IMR-90 (cell line): Measurements from ENCODE around the gene ANKK1. TPM values are rescaled to one million over a fixed set of nuclear protein-coding genes. Genes with fewer than 3 reads are reported as not detected.

ENCODE experiments used
- ATAC-seq: fragments of 200-7000 bp; cut with Tn5 transposase; 2 replicates; pipeline ENCODE4 v1.9.1; 2020; ENCODE audit warnings: low read depth, mild to moderate bottlenecking, moderate library complexity
- BruUV-seq: library from RNA; stranded (reverse); fragments of 400-500 nt; replicated peaks from 2 replicates; lab custom pipeline; 2021; lab: Mats Ljungman, UMichigan
- CTCF ChIA-PET: fragments of 300-600 bp; formaldehyde crosslinking; extraction: SDS; loops from one replicate; lab custom pipeline; 2021; ENCODE audit warnings: antibody characterized with exemption; lab: Yijun Ruan, JAX
- POLR2A ChIA-PET: fragments of 300-600 bp; sonication (Branson Sonifier 250); formaldehyde crosslinking; loops from one replicate; lab custom pipeline; 2022; ENCODE audit warnings: antibody characterized with exemption; ENCODE audit not compliant: unreplicated experiment; lab: Charles Lee
- DNase-seq: peaks from one replicate; pipeline ENCODE4 v3.0.0; 2013
- H2AFZ ChIP-seq: replicated peaks from 2 replicates; pipeline ENCODE3; 2013; ENCODE audit warnings: low read length, mild to moderate bottlenecking; ENCODE audit not compliant: poor library complexity
- H2AK5ac ChIP-seq: 2 replicates; pipeline ENCODE4 v1.6.1; 2013; ENCODE audit warnings: low read depth, low read length, inconsistent platforms
- H2AK9ac ChIP-seq: replicated peaks from 2 replicates; pipeline ENCODE3; 2013; ENCODE audit warnings: mild to moderate bottlenecking, low read depth, low read length, moderate library complexity; ENCODE audit not compliant: poor library complexity
- H2BK120ac ChIP-seq: 2 replicates; pipeline ENCODE4 v1.6.1; 2013; ENCODE audit warnings: low read depth, low read length, inconsistent platforms
- H2BK15ac ChIP-seq: 3 replicates; pipeline ENCODE4 v1.6.1; 2013; ENCODE audit warnings: low read depth, low read length, inconsistent platforms
- H2BK20ac ChIP-seq: 2 replicates; pipeline ENCODE4 v1.6.1; 2013; ENCODE audit warnings: low read depth, mild to moderate bottlenecking, inconsistent platforms, low read length, moderate library complexity
- H2BK5ac ChIP-seq: 2 replicates; pipeline ENCODE4 v1.6.1; 2013; ENCODE audit warnings: mild to moderate bottlenecking, low read depth, low read length, inconsistent platforms; ENCODE audit not compliant: poor library complexity, severe bottlenecking
- H3K14ac ChIP-seq: replicated peaks from 2 replicates; pipeline ENCODE4 v1.6.1; 2013; ENCODE audit warnings: low read depth, low read length, inconsistent platforms
- H3K18ac ChIP-seq: 2 replicates; pipeline ENCODE4 v1.6.1; 2013; ENCODE audit warnings: low read depth, low read length, control low read depth
- H3K23ac ChIP-seq: 2 replicates; pipeline ENCODE4 v1.6.1; 2013; ENCODE audit warnings: low read depth, low read length, inconsistent platforms
- H3K27ac ChIP-seq: 2 replicates; pipeline ENCODE4 v1.5.1; 2013; ENCODE audit warnings: mild to moderate bottlenecking, control low read depth, low read length; ENCODE audit not compliant: insufficient read depth
- H3K27me3 ChIP-seq: 2 replicates; pipeline ENCODE4 v1.6.1; 2013; ENCODE audit warnings: low read length; ENCODE audit not compliant: control insufficient read depth, insufficient read depth
- H3K36me3 ChIP-seq: 2 replicates; pipeline ENCODE4 v1.6.1; 2013; ENCODE audit warnings: low read length, mixed read lengths; ENCODE audit not compliant: control insufficient read depth, insufficient read depth
- H3K4ac ChIP-seq: 2 replicates; pipeline ENCODE4 v1.6.1; 2013; ENCODE audit warnings: low read depth, low read length, inconsistent platforms
- H3K4me1 ChIP-seq: 2 replicates; pipeline ENCODE4 v1.6.1; 2013; ENCODE audit warnings: low read length, mixed read lengths; ENCODE audit not compliant: control insufficient read depth, insufficient read depth
- H3K4me2 ChIP-seq: 2 replicates; pipeline ENCODE4 v1.6.1; 2013; ENCODE audit warnings: low read depth, mild to moderate bottlenecking, control low read depth, low read length, moderate library complexity
- H3K4me3 ChIP-seq: 2 replicates; pipeline ENCODE4 v1.5.1; 2013; ENCODE audit warnings: low read depth, mild to moderate bottlenecking, control low read depth, low read length, moderate library complexity; ENCODE audit not compliant: insufficient read depth
- H3K56ac ChIP-seq: 2 replicates; pipeline ENCODE4 v1.6.1; 2013; ENCODE audit warnings: low read length, inconsistent platforms; ENCODE audit not compliant: insufficient read depth; ENCODE audit errors: extremely low read depth
- H3K79me1 ChIP-seq, 2 experiments: 2 replicates each; pipeline ENCODE4 v1.6.1; 2013; ENCODE audit warnings: low read length in 2 of 2, inconsistent platforms in 1 of 2, low read depth in 1 of 2
- H3K9ac ChIP-seq: 2 replicates; pipeline ENCODE4 v1.6.1; 2013; ENCODE audit warnings: low read depth, low read length, control low read depth
- H3K9me1 ChIP-seq: 2 replicates; pipeline ENCODE4 v1.6.1; 2013; ENCODE audit warnings: low read length, inconsistent platforms; ENCODE audit not compliant: insufficient read depth
- H3K9me3 ChIP-seq: 2 replicates; pipeline ENCODE4 v1.6.1; 2013; ENCODE audit warnings: low read length; ENCODE audit not compliant: control insufficient read depth, insufficient read depth
- H4K20me1 ChIP-seq: 2 replicates; pipeline ENCODE4 v1.6.1; 2013; ENCODE audit warnings: low read length, inconsistent platforms; ENCODE audit not compliant: insufficient read depth
- H4K5ac ChIP-seq: 2 replicates; pipeline ENCODE4 v1.6.1; 2013; ENCODE audit warnings: mild to moderate bottlenecking, low read depth, low read length, control low read depth
- H4K8ac ChIP-seq, 2 experiments: 2 replicates each; pipeline ENCODE4 v1.6.1; 2013; ENCODE audit warnings: low read depth in 2 of 2, low read length in 2 of 2, control low read depth in 1 of 2, inconsistent platforms in 1 of 2
- H4K91ac ChIP-seq: 2 replicates; pipeline ENCODE4 v1.6.1; 2013; ENCODE audit warnings: low read depth, low read length, inconsistent platforms; ENCODE audit not compliant: insufficient read depth
- BHLHE40 ChIP-seq: fragments of 150-350 bp; IDR thresholded peaks from 2 replicates; pipeline ENCODE4 v1.6.1; 2016; ENCODE audit warnings: mild to moderate bottlenecking, low read depth, low read length
- CEBPB ChIP-seq: IDR thresholded peaks from 2 replicates; pipeline ENCODE4 v1.6.1; 2012; ENCODE audit warnings: low read depth, low read length, improper control_type of control experiment
- CHD1 ChIP-seq: IDR thresholded peaks from 2 replicates; pipeline ENCODE4 v1.6.1; 2012; ENCODE audit warnings: low read depth, low read length, improper control_type of control experiment
- FOS ChIP-seq: fragments of 150-350 bp; IDR thresholded peaks from 2 replicates; pipeline ENCODE4 v1.6.1; 2016; ENCODE audit warnings: low read depth, low read length
- MAFK ChIP-seq: IDR thresholded peaks from 2 replicates; pipeline ENCODE4 v1.6.1; 2012; ENCODE audit warnings: low read depth, low read length, improper control_type of control experiment
- MAZ ChIP-seq: IDR thresholded peaks from 2 replicates; pipeline ENCODE4 v1.6.1; 2012; ENCODE audit warnings: low read depth, mild to moderate bottlenecking, low read length, improper control_type of control experiment, moderate library complexity, borderline replicate concordance
- MXI1 ChIP-seq: IDR thresholded peaks from 2 replicates; pipeline ENCODE4 v1.6.1; 2012; ENCODE audit warnings: low read depth, mild to moderate bottlenecking, low read length, moderate library complexity, borderline replicate concordance
- SMC3 ChIP-seq: fragments of 150-350 bp; IDR thresholded peaks from 2 replicates; pipeline ENCODE4 v1.6.1; 2016; ENCODE audit warnings: low read depth, mild to moderate bottlenecking, antibody characterized with exemption, low read length, moderate library complexity
- WGBS, 2 experiments: methylation state at CpG; one replicate each; pipeline versions ENCODE4 v1.1.5 to v1.1.7; 2013; ENCODE audit warnings: missing lambda C conversion rate in 2 of 2; ENCODE audit not compliant: insufficient read length in 1 of 2; ENCODE audit errors: extremely low coverage in 2 of 2; 5-methylcytosine and 5-hydroxymethylcytosine counted together
- dilution Hi-C: fragments of 300-500 bp; cut with HindIII; formaldehyde crosslinking; loops from one replicate; pipeline ENCODE4 v1.14.3; 2018; ENCODE audit warnings: low sequenced_read_pairs; ENCODE audit not compliant: unreplicated experiment
- in situ Hi-C: fragments of 300-500 bp; cut with MboI; formaldehyde crosslinking; loops from 3 replicates; pipeline ENCODE4 v1.14.3; 2019; ENCODE audit warnings: low sequenced_read_pairs, inconsistent platforms, mixed read lengths
- intact Hi-C: fragments of 100-400 bp; cut with micrococcal nuclease; formaldehyde crosslinking; loops from 2 replicates; pipeline ENCODE4 v1.10.0; 2022
- polyA plus RNA-seq, 3 experiments: library from polyadenylated mRNA; depleted of rRNA; stranded (reverse); fragments of >200 nt; gene quantifications; 2 replicates each; pipeline ENCODE4 v1.2.3, GENCODE V29; 2012; ENCODE audit warnings: low replicate concordance in 1 of 3
- total RNA-seq: library from RNA; depleted of rRNA; stranded (reverse); fragments of >200 nt; gene quantifications from 2 replicates; pipeline ENCODE4 v1.2.3, GENCODE V29; 2012
- TF ChIP-seq, protein P1 (sequence below): conservative IDR thresholded peaks from 2 replicates; pipeline ENCODE4 v1.5.1; 2012; ENCODE audit warnings: mild to moderate bottlenecking, low read depth, low read length, improper control_type of control experiment

The ANKK1 gene
- total and polyA plus RNA-seq, 2 of the 4 experiments (the other 2 are of a cell fraction): not detected

DNA sequence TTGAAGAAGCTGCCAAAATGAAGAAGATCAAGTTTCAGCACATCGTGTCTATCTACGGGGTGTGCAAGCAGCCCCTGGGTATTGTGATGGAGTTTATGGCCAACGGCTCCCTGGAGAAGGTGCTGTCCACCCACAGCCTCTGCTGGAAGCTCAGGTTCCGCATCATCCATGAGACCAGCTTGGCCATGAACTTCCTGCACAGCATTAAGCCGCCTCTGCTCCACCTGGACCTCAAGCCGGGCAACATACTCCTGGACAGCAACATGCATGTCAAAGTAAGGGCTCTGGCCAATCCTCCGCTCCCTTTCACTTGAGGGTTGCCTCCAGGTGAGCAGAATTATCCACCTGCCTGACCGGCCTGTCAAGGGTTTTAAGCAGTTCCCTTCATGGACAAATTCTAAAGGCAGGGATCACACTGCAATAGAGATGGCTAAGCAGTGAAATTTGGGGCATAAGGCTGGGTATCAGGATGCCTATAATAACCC is 6.0 kb downstream of the ANKK1 start:
- no peak overlapping the region for H2AFZ ChIP-seq
- H3K56ac ChIP-seq: no peak overlapping the region
- no peak overlapping the region for H3K23ac ChIP-seq
- in situ Hi-C loops: no loop called here
- no peak overlapping the region for H3K14ac ChIP-seq
- H3K4me3 ChIP-seq: no peak overlapping the region
- ATAC-seq: no peak
- no peaks in the 10 kb centered on the region for H3K4me1 ChIP-seq
- no peak overlapping the region for H2BK20ac ChIP-seq
- no peaks in the 10 kb centered on the region for H4K20me1 ChIP-seq
- H3K9me1 ChIP-seq: no peaks in the 10 kb centered on the region
- no peak overlapping the region for H2BK120ac ChIP-seq
- H4K91ac ChIP-seq: no peak overlapping the region
- H3K9ac ChIP-seq: no peak overlapping the region
- H3K27ac ChIP-seq: no peak overlapping the region
- WGBS, 2 experiments: 80% methylated on average over 1 of the region's 8 CpGs; no CpG with 5 or more reads in 1 of the 2 experiments
- no peak overlapping the region for H2BK15ac ChIP-seq
- H3K4ac ChIP-seq: no peak overlapping the region
- H3K36me3 ChIP-seq: no peaks in the 10 kb centered on the region
- no peak overlapping the region for H4K8ac ChIP-seq
- no TSS peak for BruUV-seq
- H2AK9ac ChIP-seq: no peak overlapping the region
- POLR2A ChIA-PET: no interaction called here
- dilution Hi-C loops: no loop called here
- intact Hi-C loops: no loop called here
- DNase-seq: no peak
- peaks cover 21% of the 10 kb centered on the region for H3K27me3 ChIP-seq
- no peak overlapping the region for H3K4me2 ChIP-seq
- no peak overlapping the region for H4K5ac ChIP-seq
- no peak overlapping the region for H2BK5ac ChIP-seq
- H3K79me1 ChIP-seq: no peaks in the 10 kb centered on the region
- CTCF ChIA-PET: no interaction called here
- no peak overlapping the region for H2AK5ac ChIP-seq
- no peaks in the 10 kb centered on the region for H3K9me3 ChIP-seq
- TF ChIP-seq, protein P1, sequence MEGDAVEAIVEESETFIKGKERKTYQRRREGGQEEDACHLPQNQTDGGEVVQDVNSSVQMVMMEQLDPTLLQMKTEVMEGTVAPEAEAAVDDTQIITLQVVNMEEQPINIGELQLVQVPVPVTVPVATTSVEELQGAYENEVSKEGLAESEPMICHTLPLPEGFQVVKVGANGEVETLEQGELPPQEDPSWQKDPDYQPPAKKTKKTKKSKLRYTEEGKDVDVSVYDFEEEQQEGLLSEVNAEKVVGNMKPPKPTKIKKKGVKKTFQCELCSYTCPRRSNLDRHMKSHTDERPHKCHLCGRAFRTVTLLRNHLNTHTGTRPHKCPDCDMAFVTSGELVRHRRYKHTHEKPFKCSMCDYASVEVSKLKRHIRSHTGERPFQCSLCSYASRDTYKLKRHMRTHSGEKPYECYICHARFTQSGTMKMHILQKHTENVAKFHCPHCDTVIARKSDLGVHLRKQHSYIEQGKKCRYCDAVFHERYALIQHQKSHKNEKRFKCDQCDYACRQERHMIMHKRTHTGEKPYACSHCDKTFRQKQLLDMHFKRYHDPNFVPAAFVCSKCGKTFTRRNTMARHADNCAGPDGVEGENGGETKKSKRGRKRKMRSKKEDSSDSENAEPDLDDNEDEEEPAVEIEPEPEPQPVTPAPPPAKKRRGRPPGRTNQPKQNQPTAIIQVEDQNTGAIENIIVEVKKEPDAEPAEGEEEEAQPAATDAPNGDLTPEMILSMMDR: no peak
- TF ChIP-seq SMC3 (no peak), MAZ (no peak), CHD1 (no peak), MAFK (no peak), MXI1 (no peak), BHLHE40 (no peak), CEBPB (no peak), FOS (no peak)
- no peak overlapping the region for H3K18ac ChIP-seq
